SU-DHL-6 (cell line): ENCODE data around the gene SPSB1.

Experiments
- EZH2phosphoT487 ChIP-seq: fragments of 200-600 bp; sonication (generic), shearing (Covaris generic); conservative IDR thresholded peaks from 2 replicates; pipeline ENCODE4 v1.6.1; 2018; ENCODE audit warnings: mild to moderate bottlenecking, antibody characterized with exemption, low read length, moderate library complexity, mixed read lengths
- TF ChIP-seq, protein P1 (sequence below): fragments of 200-600 bp; sonication (generic); IDR thresholded peaks from one replicate; pipeline ENCODE4 v1.5.1; 2017; ENCODE audit warnings: antibody characterized with exemption, mild to moderate bottlenecking, low read length, moderate library complexity; ENCODE audit not compliant: insufficient read depth, poor library complexity, severe bottlenecking

DNA sequence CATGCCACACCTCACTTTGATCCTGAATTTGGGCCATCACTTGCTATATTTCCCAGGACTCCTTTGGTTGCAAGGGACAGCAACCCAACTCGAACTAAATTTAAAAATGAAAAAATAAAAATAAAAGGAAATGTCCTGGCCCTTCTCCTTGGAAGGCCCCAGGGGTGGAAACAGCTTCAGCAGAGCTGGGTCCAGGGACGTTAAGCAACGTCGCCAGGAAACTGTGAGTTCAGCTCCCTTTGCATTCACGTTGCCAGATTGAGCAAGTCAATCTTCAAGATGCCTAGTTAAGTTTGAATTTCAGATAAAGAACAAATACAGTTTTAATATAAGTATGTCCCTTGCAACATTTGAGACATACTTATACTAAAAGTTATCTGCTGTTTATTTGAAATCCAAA, 14.6 kb upstream of the SPSB1 start:
- no peak for TF ChIP-seq EZH2phosphoT487
- TF ChIP-seq, protein P1, sequence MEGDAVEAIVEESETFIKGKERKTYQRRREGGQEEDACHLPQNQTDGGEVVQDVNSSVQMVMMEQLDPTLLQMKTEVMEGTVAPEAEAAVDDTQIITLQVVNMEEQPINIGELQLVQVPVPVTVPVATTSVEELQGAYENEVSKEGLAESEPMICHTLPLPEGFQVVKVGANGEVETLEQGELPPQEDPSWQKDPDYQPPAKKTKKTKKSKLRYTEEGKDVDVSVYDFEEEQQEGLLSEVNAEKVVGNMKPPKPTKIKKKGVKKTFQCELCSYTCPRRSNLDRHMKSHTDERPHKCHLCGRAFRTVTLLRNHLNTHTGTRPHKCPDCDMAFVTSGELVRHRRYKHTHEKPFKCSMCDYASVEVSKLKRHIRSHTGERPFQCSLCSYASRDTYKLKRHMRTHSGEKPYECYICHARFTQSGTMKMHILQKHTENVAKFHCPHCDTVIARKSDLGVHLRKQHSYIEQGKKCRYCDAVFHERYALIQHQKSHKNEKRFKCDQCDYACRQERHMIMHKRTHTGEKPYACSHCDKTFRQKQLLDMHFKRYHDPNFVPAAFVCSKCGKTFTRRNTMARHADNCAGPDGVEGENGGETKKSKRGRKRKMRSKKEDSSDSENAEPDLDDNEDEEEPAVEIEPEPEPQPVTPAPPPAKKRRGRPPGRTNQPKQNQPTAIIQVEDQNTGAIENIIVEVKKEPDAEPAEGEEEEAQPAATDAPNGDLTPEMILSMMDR = no peak
